Astrocyte (in vitro differentiated cells and primary cell): ENCODE data around the gene R3HCC1L. TPM values are rescaled to one million over a fixed set of nuclear protein-coding genes. Genes with fewer than 3 reads are reported as not detected.

ENCODE experiments used
- DNase-seq: peaks from one replicate; pipeline ENCODE4 v3.0.0-alpha.2; 2010; ENCODE audit warnings: low read depth
- FAIRE-seq: peaks from 2 replicates; lab custom pipeline; 2011; peaks lifted over from hg19 to GRCh38; lab: Jason Lieb, UNC
- H2AFZ ChIP-seq: 2 replicates; pipeline ENCODE4 v1.6.0; 2012; ENCODE audit warnings: low read depth, low read length, inconsistent platforms
- H3K27ac ChIP-seq: 2 replicates; pipeline ENCODE4 v1.5.1; 2011; ENCODE audit warnings: low read depth, low read length, inconsistent platforms
- H3K27me3 ChIP-seq: 2 replicates; pipeline ENCODE4 v1.6.0; 2011; ENCODE audit warnings: low read length, inconsistent platforms; ENCODE audit not compliant: insufficient read depth
- H3K36me3 ChIP-seq: 2 replicates; pipeline ENCODE4 v1.5.1; 2011; ENCODE audit warnings: low read length, inconsistent platforms; ENCODE audit not compliant: insufficient read depth
- H3K4me1 ChIP-seq: 2 replicates; pipeline ENCODE4 v1.5.1; 2011; ENCODE audit warnings: low read length, inconsistent platforms; ENCODE audit not compliant: insufficient read depth
- H3K4me2 ChIP-seq: 2 replicates; pipeline ENCODE4 v1.6.0; 2012; ENCODE audit warnings: low read length, inconsistent platforms
- H3K4me3 ChIP-seq: 2 replicates; pipeline ENCODE4 v1.5.1; 2011; ENCODE audit warnings: low read depth, mild to moderate bottlenecking, low read length, inconsistent platforms; ENCODE audit not compliant: insufficient read depth
- H3K79me2 ChIP-seq: 2 replicates; pipeline ENCODE4 v1.6.0; 2012; ENCODE audit warnings: mild to moderate bottlenecking, low read length, inconsistent platforms; ENCODE audit not compliant: insufficient read depth
- H3K9ac ChIP-seq: 2 replicates; pipeline ENCODE4 v1.6.0; 2012; ENCODE audit warnings: mild to moderate bottlenecking, low read length, inconsistent platforms
- H3K9me3 ChIP-seq: 2 replicates; pipeline ENCODE4 v1.5.1; 2012; ENCODE audit warnings: low read depth, mild to moderate bottlenecking, low read length, inconsistent platforms; ENCODE audit not compliant: insufficient read depth
- H4K20me1 ChIP-seq: 2 replicates; pipeline ENCODE4 v1.6.0; 2012; ENCODE audit warnings: low read length, inconsistent platforms; ENCODE audit not compliant: insufficient read depth
- H3K27ac Mint-ChIP-seq: one replicate; pipeline ENCODE4 v1.8.0; 2021; ENCODE audit warnings: mild to moderate bottlenecking, mixed read lengths; ENCODE audit not compliant: unreplicated experiment
- H3K27me3 Mint-ChIP-seq: one replicate; pipeline ENCODE4 v1.8.0; 2021; ENCODE audit warnings: low read depth, mixed read lengths; ENCODE audit not compliant: unreplicated experiment
- H3K36me3 Mint-ChIP-seq: one replicate; pipeline ENCODE4 v1.8.0; 2021; ENCODE audit warnings: low read depth, mixed read lengths; ENCODE audit not compliant: unreplicated experiment
- H3K4me1 Mint-ChIP-seq: one replicate; pipeline ENCODE4 v1.8.0; 2021; ENCODE audit warnings: low read depth, mixed read lengths; ENCODE audit not compliant: unreplicated experiment
- H3K4me3 Mint-ChIP-seq: one replicate; pipeline ENCODE4 v1.8.0; 2021; ENCODE audit warnings: mild to moderate bottlenecking, moderate library complexity, mixed read lengths; ENCODE audit not compliant: unreplicated experiment
- H3K9me3 Mint-ChIP-seq: one replicate; pipeline ENCODE4 v1.8.0; 2021; ENCODE audit warnings: mild to moderate bottlenecking, mixed read lengths; ENCODE audit not compliant: unreplicated experiment
- EZH2 ChIP-seq: IDR thresholded peaks from 2 replicates; pipeline ENCODE4 v1.6.1; 2012; ENCODE audit warnings: mild to moderate bottlenecking, low read length, inconsistent platforms; ENCODE audit not compliant: insufficient read depth
- total RNA-seq: library from RNA; stranded (reverse); gene quantifications from 2 replicates; pipeline ENCODE4 v1.2.1, GENCODE V29; 2021
- TF ChIP-seq, protein P1 (sequence below): IDR thresholded peaks from 2 replicates; pipeline ENCODE4 v1.5.1; 2011; ENCODE audit warnings: low read depth, mild to moderate bottlenecking, inconsistent platforms, low read length, moderate library complexity; ENCODE audit not compliant: insufficient read depth

Gene R3HCC1L
- total RNA-seq, 1 donor from 2014 or later = 19.9 TPM

DNA sequence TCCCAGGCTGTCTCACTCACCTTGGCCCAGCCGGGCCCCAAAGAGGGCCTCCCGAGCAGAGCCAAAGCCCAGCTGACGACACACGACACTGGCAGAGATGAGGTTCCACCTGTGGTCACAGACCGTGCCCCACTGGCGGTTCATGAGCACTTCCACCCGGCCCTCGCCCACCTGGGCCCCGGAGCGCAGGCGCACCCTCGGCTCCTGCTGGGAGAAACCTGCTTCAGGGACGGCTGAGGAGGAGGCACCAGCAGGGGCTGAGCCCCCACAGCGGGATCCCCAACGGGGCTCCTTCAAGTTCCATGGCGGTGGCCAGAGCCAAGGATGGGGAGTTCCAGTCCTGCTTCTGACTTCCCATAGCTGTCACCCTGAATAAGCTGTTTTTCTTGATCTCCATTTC is 123.5 kb downstream of the R3HCC1L start:
- no peak for FAIRE-seq
- no peaks in the 10 kb centered on the region for H3K27me3 ChIP-seq

DNA sequence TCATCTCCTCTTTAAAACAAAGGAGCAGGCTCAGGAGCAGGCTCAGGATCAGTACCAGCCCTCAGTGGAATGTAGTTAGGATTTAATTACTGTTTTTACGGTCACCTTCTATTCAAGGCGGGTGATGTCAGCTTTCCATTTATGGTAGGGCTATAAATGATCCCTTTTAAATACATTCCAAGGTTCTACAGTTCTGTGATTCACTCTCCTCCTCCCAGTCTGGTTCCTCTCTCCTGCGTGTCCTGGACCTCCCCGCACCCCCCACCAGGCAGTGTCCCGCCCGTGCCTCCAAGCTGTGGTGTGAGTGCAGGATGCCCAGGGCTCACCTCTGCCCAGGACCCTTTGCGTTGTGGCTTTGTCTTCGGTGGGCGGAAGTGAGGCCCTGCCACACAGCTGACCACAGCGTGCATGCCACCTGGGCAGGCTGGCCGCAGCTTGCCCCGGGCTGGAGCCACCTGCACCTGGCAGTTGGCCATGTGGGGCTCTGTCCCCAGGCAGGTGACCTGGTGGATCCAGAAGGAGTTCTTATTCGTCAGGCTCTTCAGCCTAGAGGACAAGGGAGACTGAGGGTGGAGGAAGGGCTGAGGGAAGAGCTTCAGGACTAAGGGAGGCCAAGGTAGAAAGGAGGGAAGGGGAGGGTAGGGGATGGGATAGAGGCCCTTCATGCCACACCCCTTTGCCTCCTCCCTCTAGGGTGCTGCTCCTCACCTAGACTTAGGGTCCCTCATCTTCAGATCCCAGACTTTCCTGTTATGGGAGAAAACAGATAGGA is 124.4 kb downstream of the R3HCC1L start:
- H3K4me3 ChIP-seq = no peak overlapping the region
- Mint-ChIP-seq H3K27me3 (no peaks in the 10 kb centered on the region), H3K4me1 (peaks cover 7% of the 10 kb centered on the region), H3K9me3 (no peaks in the 10 kb centered on the region), H3K4me3 (no peak overlapping the region), H3K36me3 (peaks cover 15% of the 10 kb centered on the region), H3K27ac (no peak overlapping the region)
- no peaks in the 10 kb centered on the region for H3K79me2 ChIP-seq
- peaks cover 3% of the 10 kb centered on the region for H3K4me1 ChIP-seq
- TF ChIP-seq, protein P1, sequence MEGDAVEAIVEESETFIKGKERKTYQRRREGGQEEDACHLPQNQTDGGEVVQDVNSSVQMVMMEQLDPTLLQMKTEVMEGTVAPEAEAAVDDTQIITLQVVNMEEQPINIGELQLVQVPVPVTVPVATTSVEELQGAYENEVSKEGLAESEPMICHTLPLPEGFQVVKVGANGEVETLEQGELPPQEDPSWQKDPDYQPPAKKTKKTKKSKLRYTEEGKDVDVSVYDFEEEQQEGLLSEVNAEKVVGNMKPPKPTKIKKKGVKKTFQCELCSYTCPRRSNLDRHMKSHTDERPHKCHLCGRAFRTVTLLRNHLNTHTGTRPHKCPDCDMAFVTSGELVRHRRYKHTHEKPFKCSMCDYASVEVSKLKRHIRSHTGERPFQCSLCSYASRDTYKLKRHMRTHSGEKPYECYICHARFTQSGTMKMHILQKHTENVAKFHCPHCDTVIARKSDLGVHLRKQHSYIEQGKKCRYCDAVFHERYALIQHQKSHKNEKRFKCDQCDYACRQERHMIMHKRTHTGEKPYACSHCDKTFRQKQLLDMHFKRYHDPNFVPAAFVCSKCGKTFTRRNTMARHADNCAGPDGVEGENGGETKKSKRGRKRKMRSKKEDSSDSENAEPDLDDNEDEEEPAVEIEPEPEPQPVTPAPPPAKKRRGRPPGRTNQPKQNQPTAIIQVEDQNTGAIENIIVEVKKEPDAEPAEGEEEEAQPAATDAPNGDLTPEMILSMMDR = no peak
- no peak for TF ChIP-seq EZH2
- DNase-seq (no peak), FAIRE-seq (no peak)
- H3K27ac ChIP-seq = no peak overlapping the region
- no peak overlapping the region for H3K4me2 ChIP-seq
- no peaks in the 10 kb centered on the region for H4K20me1 ChIP-seq
- no peak overlapping the region for H3K9ac ChIP-seq
- no peaks in the 10 kb centered on the region for H3K9me3 ChIP-seq
- no peak overlapping the region for H2AFZ ChIP-seq
- H3K36me3 ChIP-seq = no peaks in the 10 kb centered on the region
- H3K27me3 ChIP-seq = no peaks in the 10 kb centered on the region

More for the DNA sequence above, 123.5 kb downstream of the R3HCC1L start:
- H3K4me2 ChIP-seq = no peak overlapping the region
- no peak overlapping the region for H3K4me3 Mint-ChIP-seq
- H3K36me3 Mint-ChIP-seq = peaks cover 15% of the 10 kb centered on the region
- no peaks in the 10 kb centered on the region for H3K36me3 ChIP-seq
- H3K9me3 ChIP-seq = no peaks in the 10 kb centered on the region
- H3K79me2 ChIP-seq = no peaks in the 10 kb centered on the region
- H3K9ac ChIP-seq = no peak overlapping the region
- H3K27ac ChIP-seq = no peak overlapping the region
- DNase-seq = no peak
- TF ChIP-seq, protein P1 = no peak
- TF ChIP-seq EZH2 = no peak
- H3K4me3 ChIP-seq = no peak overlapping the region
- H3K27me3 Mint-ChIP-seq = no peaks in the 10 kb centered on the region
- H3K4me1 Mint-ChIP-seq = peaks cover 7% of the 10 kb centered on the region
- no peak overlapping the region for H2AFZ ChIP-seq
- H3K4me1 ChIP-seq = peaks cover 3% of the 10 kb centered on the region
- no peaks in the 10 kb centered on the region for H4K20me1 ChIP-seq
- H3K27ac Mint-ChIP-seq = no peak overlapping the region
- H3K9me3 Mint-ChIP-seq = no peaks in the 10 kb centered on the region
